NCI-H774 (cell line): ENCODE data around the gene DAPK1.

Source experiments
- DNase-seq: peaks from one replicate; lab custom pipeline; 2025; lab: John Stamatoyannopoulos, UW

DAPK1 gene

GRCh38 chr9:87713278-87713987, 215.8 kb downstream of the DAPK1 start:
- DNase-seq, result no peak

DNA sequence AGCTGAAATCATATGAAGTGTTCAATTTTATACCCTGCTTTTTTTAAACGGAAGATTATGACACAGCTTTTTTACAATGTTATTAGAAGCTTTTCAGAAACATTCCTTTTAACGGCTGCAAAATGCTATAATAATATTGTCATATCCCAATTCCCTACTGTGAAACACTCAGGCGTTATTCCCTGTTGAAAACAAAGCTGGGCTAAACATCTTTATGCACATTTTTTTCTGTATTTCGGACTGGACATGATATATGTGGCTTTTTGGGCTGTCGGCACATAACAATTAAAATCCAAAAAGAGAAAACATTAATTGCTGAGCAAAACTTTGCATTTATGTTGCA, 216.3 kb downstream of the DAPK1 start:
- no peak for DNase-seq

DNA sequence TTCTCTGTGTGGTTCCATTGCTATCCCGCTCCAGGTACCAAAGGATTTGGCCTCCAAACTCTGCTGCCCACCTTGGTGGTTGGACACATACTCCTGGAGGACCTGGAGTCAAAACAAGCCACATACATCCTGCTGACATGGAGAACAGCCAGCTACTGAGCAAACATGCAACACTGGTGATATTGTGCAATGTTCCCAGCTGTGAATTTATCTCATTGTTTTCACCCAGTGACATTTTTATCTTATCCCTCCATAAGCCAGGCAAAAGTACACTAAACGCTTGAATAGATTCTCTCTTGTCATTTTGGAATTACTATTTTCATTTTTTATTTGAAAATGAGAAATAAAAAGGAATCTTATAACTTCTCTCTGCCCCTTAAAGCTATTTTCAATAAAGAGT, 217.2 kb downstream of the DAPK1 start:
- no peak for DNase-seq

DNA sequence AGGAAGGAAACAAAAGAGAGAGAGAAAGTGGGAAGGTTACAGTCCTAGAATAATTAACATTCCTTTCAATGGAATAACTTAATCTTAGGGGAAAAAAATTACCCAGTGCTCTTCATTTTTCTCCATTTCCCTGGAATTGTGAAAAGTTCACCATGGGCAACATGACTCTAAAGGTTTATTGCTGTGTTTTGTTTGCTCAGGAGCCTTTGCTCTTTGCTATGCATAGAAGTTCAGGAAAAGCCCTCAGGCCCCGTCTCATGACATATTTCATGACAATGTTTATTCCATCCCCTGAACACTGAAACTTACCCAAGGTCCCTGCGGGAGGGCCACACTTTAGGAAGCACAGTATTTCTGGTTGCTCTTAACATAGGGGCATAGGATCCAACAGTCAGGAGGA, 218.5 kb downstream of the DAPK1 start:
- DNase-seq, result no peak

DNA sequence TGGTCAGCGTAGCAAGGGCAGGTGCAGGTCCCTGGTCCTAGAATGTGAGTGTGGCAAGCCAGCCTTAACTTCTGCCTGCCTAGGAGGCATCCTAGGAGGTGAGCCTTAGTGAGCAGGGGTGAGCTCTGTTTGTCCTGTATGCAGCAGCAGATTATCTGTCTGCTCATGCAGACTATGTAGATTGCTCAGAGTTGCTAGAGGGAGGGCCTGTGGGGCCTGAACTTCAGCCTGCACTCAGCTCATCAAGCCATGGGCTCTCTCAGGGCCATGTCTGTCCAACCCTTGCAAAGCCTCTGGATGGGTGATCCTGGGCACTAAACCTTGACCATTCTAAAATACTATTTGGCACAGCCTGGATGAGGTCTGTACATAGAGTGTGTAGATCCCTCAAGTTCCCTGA, 219.8 kb downstream of the DAPK1 start:
- DNase-seq, result no peak

DNA sequence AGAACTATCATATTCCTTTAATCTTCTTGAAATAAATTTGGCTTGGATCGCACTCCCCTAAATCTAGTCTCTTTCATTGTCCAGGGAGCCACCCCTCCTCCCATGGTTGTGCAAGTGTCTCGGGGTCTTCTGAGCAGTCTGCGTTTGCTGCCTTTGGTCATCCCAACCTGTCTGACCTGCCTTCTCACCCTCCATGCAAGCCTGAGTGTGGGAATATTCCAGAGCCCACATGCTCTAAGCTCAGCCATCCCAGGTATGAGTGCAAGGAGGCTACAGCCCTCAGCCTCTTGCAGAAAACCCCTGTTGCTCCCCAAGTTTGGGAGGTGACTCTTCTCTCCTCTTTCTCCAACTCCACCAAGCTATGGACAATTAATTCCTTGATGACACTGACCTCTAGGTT, 220.6 kb downstream of the DAPK1 start:
- DNase-seq, result no peak

DNA sequence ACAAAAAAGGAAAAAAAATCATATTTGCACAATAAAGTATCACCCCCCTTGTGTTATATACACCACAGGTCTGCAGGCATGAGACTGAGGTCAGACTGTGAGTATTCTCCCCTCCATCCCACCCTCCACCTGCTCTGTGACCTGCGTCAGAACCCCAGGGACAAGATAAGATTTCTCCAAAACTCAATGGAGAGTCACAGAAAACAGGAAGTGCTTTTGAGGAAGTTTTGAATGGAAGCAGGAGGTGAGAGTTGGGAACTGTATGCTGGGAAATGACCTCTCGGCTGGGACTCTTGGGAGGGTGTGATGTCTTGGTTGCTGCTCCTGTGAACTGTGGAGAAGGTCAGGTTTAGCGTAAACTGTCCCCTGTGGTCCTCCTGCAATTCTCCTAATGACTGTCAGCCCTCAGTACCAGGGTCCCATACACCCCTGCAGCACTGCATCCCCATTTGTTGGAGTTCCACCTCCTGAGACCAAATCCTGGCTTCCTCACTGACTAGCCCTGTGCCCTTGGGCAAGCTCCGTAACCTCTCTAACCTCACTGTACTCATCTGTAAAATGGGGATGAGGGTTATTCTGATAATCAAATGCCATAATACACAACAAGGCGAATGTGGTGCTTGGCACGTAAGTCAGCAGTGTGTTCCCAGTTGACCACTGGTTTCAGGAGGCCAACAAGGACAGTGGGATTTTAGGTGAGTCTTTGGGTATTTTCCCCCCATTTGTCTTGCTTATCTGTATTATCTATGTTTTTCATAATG, 221.4 kb downstream of the DAPK1 start:
- DNase-seq, result no peak

GRCh38 chr9:87720173-87720572, 222.5 kb downstream of the DAPK1 start:
- no peak for DNase-seq

DNA sequence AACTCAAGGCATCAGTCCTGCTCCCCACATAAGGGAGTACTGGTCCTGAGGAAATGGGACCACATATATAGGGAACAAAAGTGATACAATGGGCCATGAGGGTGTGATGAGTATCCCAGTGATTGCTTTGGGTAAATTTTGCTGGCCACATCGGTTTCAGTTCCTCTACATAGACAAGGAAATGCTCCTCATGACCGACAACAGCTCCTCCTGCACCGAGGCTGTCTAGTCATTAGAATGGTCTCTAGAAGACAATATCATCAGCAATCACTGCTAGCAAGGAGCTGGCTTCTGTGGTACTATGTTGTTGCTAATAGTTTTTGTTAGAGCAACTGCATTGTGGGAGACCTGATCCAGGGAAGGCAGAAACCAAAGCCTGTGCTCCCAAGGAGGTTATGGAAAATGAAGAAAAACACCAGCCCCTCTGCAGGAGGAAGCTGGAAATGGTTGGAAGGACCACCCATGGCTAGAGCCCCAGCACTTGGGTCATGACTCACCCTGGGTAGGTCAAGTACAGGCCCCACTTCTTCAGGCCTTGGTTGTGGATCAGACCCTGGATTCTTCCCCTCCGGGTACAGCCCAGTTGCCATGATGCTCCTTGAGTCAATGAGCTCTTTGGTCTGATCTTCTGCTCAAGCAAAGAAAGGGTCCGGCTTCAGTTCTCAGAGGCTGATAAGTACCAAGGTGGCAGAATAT, 224.9 kb downstream of the DAPK1 start:
- DNase-seq, result no peak

- DNase-seq, result no peak
Observed at GRCh38 chr9:87725356-87725899, 227.8 kb downstream of the DAPK1 start.

DNA sequence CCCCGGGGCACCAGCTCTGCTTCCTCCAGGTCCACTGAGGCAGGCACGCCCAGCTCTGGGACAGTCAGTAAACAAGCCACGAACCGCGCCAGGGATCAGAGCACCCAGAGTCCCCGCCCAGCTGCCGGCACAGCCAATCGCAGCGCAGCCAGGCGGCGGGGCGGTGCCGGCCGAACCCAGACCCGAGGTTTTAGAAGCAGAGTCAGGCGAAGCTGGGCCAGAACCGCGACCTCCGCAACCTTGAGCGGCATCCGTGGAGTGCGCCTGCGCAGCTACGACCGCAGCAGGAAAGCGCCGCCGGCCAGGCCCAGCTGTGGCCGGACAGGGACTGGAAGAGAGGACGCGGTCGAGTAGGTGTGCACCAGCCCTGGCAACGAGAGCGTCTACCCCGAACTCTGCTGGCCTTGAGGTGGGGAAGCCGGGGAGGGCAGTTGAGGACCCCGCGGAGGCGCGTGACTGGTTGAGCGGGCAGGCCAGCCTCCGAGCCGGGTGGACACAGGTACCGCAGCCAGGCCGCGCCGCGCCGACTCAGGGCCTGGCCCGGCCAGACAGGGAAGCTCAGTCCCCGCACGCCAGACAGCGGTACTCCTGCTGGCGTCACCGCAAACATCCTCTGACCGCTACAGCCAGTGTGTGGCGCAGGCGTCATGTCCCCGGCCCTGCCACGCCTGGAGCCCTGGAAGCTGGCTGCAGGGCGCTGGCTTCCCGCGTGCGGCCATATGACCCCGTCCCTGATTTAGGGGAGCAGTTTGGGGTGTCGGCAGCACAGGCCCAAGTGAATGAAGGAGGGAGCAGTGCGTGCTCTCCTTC, 228.4 kb downstream of the DAPK1 start, which contains the start of gene CTSL:
TSS of gene CTSL (plus strand) at position 220 of the 810 bp plus-strand sequence. CDS start 1,485 bp downstream, outside the sequence.
- no peak for DNase-seq

GRCh38 chr9:87729246-87729645, 231.6 kb downstream of the DAPK1 start:
- DNase-seq, result no peak

GRCh38 chr9:87731321-87731720, 233.7 kb downstream of the DAPK1 start:
- no peak for DNase-seq

GRCh38 chr9:87732344-87732743, 234.7 kb downstream of the DAPK1 start:
- no peak for DNase-seq

- no peak for DNase-seq
Observed at GRCh38 chr9:87732756-87733155, 235.1 kb downstream of the DAPK1 start.

DNA sequence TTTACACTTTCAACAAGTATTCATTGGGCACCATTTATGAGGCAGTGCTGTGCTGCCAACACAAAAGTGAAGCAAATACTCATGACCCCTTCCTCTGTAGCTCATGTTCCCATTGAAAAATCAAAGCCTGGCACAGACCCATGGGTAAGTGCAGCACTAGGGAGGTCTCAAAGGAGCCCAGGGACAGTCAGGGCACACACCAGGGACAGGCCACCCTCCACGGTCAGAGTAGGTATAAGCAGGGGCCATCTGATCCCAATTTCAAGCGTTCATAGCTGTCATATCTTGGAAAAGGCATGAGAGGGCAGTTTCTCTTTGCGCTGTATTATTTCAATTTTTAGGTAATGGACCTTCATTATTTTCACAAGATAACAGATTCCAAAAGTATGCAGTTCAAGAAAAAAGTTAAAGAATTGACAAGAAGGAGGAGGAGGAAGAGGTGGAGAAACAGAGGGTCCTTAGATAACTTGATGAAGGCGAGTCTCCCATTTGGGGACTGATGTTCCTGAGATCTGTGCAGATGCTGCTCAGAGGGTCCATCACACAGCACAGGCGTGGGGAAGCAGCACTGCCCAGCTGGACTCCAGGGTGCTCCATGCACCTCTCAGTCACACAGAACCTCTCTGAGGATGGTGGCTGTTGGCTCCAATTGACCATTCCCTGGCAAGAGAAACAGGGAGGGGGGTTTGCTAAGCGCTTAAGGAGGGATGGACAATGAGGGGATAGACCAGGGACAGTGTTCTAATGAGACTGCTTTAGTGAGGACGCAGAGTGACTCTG, 235.8 kb downstream of the DAPK1 start:
- no peak for DNase-seq

GRCh38 chr9:87734106-87734505, 236.4 kb downstream of the DAPK1 start:
- no peak for DNase-seq

- DNase-seq, result no peak
Observed at GRCh38 chr9:87739546-87739945, 241.9 kb downstream of the DAPK1 start.

DNA sequence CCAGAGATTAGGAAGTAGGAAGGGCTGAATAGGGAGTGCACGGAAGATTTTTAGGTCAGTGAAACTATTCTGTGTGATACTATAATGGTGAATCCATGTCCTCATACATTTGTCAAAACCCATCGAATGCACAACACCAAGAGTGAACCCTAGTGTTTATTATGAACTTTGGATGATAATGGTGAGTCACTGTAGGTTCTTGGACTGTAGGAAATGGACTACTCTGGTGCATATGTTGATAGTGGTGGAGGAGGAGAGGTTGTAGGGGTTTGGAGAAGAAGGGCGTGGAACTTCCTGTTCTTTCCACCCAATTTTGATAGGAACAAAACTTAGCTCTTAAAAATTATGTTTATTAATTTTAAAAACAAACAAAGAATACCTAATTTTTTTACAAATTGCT, 242.5 kb downstream of the DAPK1 start:
- no peak for DNase-seq

DNA sequence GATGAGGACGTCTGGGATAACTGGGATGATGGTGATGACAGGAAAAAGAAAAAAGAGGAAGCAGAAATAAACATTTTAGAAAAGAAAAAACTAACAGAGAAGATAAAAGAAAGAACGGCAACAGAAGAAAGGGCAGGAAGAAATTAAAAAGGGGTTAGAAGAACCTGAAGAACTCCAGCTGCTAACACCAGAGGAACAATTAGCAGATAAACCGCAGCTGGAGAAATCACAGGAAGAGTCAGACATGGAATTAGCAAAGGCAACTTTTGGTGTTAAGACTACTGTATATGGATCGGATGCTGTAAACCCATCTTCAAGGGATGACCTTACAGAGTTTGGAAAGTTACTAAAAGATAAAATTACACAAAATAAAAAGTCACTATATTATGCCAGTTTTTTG, 243.7 kb downstream of the DAPK1 start:
- no peak for DNase-seq

DNA sequence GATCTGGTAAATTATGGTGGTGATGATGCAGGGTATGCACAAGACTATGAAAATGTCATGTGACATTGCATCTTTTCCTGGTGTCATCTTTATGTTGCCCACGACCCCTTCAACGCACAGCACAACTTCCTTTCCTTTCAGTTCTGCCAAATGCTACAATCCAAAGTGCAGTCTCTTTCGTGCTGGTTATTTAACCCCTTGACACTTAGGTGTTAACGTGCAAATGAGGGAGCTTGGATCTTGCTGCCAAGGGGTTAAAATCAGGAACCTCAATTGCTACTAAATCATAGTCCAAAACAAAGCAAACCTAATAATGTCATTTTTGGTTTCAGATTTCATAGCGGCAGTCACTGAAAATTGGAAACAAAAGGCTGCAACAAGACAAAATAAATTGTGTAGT, 244.2 kb downstream of the DAPK1 start:
- DNase-seq, result no peak
